Measurements from ENCODE around the gene PPIA.
"Not testable (repeated sequence)": the region's sequence is repeated elsewhere in the genome, so short reads cannot be mapped to it uniquely, and the experiment has no call there.

PPIA gene

DNA sequence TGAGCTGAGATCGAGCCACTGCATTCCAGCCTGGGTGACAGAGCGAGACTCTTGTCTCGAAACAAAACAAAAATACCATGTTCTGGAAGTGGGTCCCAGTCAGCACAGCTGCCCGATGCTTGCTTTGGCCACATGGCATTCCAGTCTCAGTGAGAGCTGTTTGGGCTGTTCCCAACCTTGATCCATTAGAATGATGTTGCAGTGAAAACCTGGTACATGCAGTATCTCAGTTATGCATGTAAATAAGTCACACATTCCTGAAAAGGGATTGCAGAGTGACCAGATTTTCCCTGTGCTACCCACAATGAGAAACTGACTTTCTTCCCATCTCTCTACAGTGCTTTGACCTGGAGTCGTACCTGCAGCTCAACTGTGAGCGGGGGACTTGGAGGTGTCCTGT is 32.4 kb upstream of the PPIA start:
- no peak for DNase-seq (ENCODE audit: low spot score)

- no peak for DNase-seq (ENCODE audit: low spot score)
Observed at GRCh38 chr7:44764665-44765578, 31.6 kb upstream of the PPIA start.

DNA sequence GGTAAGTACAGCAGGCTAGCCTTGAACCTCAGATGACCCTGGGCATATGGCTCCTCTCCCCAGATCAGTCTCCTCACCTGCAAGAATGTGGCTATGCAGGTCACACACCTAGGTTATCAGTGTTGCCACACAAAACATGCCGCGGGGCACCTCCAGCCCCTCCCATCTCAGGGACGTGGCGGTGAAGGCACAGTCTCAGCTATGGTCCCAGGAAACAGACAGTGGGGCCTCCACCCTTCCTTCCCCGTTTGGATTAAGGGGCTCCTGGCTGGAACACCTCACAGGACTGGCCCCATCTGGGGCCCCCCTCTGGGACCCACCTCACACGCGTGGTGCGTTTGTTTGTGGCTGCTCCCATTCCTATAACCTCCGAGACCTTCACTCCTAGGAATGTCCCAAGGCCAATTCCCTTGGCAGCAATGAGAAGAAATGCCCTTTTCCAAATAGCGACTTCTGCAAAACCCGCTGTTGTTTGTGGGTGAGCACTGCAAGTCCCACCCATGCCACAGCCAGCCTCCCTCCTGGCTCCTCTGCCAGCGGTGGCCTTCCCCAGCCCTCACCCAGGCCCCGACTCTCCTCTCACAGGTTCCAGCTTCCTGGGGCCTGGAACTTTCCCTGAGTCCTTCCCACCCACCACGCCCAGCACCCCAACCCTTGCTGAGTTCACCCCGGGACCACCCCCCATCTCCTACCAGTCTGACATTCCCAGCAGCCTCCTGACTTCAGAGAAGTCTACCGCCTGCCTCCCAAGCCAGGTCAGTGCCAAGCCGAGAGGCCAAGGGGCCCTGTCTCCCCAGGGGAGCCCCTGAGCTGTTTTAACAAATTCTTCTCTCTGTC is 30.7 kb upstream of the PPIA start:
- no peak for DNase-seq (ENCODE audit: low spot score)

DNA sequence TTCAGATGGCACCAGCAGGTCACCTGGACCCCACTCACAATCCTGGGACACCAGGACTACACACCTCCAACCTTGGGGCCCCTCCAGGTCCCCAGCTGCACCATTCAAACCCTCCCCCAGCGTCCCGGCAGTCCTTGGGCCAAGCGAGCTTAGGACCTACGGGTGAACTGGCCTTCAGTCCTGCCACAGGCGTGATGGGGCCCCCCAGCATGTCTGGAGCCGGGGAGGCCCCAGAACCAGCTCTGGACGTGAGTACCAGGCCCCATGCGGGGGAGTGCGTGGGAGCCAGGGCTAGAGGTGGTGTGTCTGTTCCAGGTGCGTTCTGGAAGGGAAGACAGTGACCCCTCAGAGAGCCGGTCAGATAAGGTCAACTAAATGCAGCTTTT is 30.1 kb upstream of the PPIA start:
- DNase-seq (ENCODE audit: low spot score), result no peak

GRCh38 chr7:44767134-44767911 is 29.2 kb upstream of the PPIA start:
- DNase-seq (ENCODE audit: low spot score), result no peak

- peak; percentile 58 for DNase-seq (ENCODE audit: low spot score)
Observed at GRCh38 chr7:44767912-44768627, 28.4 kb upstream of the PPIA start.

- DNase-seq (ENCODE audit: low spot score), result no peak
Observed at GRCh38 chr7:44768628-44769371, 27.7 kb upstream of the PPIA start.

GRCh38 chr7:44769376-44769775 is 27.1 kb upstream of the PPIA start:
- DNase-seq (ENCODE audit: low spot score), result no peak

DNA sequence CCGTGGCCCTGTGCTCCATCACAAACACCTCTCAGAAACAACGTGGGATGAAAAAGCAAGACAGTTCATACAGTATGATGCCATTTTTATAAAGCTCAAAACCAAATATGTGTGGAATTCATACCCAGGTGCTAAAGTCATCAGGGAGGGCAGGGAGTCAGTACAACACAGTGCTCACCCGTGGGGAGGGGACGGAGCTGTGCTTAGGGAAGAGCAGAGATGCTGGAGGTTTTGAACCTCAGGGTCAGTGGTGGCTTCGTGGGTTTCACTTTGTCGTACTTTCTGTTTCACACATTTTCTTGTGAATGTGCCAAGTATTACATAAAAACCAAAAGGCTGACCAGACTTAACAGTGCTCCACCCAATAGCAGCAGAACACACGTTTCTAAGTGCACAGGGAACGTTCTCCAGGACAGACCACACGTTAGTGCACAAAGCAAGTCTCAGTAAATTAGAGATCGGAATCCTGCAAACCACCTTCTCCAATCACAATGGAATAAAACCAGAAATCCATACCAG is 26.6 kb upstream of the PPIA start:
- DNase-seq (ENCODE audit: low spot score), result peak; percentile 30

- DNase-seq (ENCODE audit: low spot score), result no peak
Observed at GRCh38 chr7:44771358-44771757, 25.1 kb upstream of the PPIA start.

GRCh38 chr7:44772440-44772839 is 24.0 kb upstream of the PPIA start:
- DNase-seq (ENCODE audit: low spot score), result no peak

DNA sequence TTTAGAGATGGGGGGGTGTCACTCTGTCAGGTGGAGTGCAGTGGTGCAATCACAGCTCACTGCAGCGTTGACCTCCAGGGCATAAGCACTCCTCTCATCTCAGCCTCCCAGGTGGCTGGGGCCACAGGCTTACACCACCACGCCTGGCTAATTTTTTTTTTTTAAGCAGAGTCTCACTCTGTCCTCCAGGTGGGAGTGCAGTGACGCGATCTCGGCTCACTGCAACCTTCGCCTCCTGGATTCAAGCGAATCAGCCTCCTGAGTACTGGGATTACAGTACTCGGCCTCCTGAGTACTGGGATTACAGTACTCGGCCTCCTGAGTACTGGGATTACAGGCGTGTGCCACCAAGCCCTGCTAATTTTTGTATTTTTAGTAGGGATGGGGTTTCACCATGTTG is 23.6 kb upstream of the PPIA start:
- DNase-seq (ENCODE audit: low spot score), result no peak

DNA sequence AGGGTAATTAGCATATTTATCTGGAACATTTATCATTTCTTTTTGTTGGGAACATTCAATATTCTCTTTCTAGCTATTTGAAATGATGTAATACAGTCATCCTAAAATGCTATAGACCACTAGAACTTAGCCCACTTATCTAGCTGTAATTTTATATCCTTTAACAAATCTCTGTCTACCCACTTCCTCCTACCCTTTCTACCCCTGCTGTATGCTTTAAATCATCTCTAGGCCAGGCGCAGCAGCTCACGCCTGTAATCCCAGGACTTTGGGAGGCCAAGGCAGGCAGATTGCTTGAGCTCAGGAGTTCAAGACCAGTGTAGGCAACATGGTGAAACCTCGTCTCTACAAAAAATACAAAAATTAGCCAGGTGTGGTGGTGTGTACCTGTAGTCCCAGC is 22.0 kb upstream of the PPIA start:
- DNase-seq (ENCODE audit: low spot score), result not testable (repeated sequence)

- no peak for DNase-seq (ENCODE audit: low spot score)
Observed at GRCh38 chr7:44775383-44776107, 20.9 kb upstream of the PPIA start.

DNA sequence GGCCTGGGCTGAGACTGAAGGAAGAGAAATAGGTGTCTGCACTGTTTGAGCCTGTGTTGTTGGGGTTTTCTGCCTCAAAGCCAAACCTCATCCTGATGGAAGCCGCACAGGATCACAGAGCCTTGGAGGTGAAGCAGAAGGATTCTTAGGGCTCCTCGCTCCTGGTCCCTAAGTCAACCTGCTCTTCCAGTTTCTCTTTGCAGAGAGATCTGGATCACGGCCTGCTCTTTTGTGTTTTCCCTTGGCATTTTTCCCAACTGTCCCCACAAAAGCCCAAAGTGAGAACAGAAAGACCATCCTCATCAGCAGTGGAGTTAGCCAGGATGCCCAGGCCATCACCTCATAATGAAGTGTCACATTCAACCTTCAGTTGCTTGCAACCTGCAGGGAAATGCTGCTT is 20.3 kb upstream of the PPIA start:
- no peak for DNase-seq (ENCODE audit: low spot score)

GRCh38 chr7:44782460-44782859 is 14.0 kb upstream of the PPIA start:
- no peak for DNase-seq (ENCODE audit: low spot score)

DNA sequence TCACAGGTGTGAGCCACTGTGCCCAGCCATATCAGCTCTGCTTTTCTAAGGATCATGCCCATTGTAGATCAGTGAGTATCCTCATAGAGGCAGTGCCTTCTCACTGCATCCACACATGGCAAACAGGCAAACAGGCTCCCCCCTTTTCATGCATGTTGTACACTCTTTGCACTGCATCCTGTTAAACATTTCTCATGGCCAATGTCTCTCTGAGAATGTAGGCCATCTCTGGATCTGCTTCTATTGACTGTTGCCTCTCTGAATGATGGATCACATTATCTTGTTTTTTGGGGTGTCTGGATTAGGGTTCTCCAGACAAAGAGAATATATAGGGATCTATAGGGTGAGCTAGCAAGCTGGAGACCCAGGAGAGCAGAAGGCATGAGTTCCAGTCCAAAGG is 13.1 kb upstream of the PPIA start:
- no peak for DNase-seq (ENCODE audit: low spot score)

- DNase-seq (ENCODE audit: low spot score), result no peak
Observed at GRCh38 chr7:44784364-44784763, 12.1 kb upstream of the PPIA start.

- DNase-seq (ENCODE audit: low spot score), result not testable (repeated sequence)
Observed at GRCh38 chr7:44785218-44785617, 11.3 kb upstream of the PPIA start.

- no peak for DNase-seq (ENCODE audit: low spot score)
Observed at GRCh38 chr7:44787041-44787440, 9.4 kb upstream of the PPIA start.

Measured in CD4-positive, alpha-beta T cell treated with Interleukin-15 for 4 hours (primary cell).